MCF 10A (cell line): ENCODE measurements around the gene ADH6. TPM values are rescaled to one million over a fixed set of nuclear protein-coding genes. Genes with fewer than 3 reads are reported as not detected.

Source experiments
- BruUV-seq: library from RNA; stranded (reverse); fragments of 400-500 nt; replicated peaks from 2 replicates; lab custom pipeline; 2021; lab: Mats Ljungman, UMichigan
- CTCF ChIA-PET: fragments of 300-600 bp; sonication (Branson Sonifier 250); formaldehyde crosslinking; extraction: SDS; loops from one replicate; lab custom pipeline; 2021; ENCODE audit warnings: antibody characterized with exemption, inconsistent platforms; lab: Yijun Ruan, JAX
- POLR2A ChIA-PET: fragments of 300-600, 350-650 bp; sonication (Branson Sonifier 250); formaldehyde crosslinking; extraction: SDS; loops from one replicate; lab custom pipeline; 2020; ENCODE audit warnings: antibody characterized with exemption, inconsistent platforms; lab: Yijun Ruan, JAX
- DNase-seq: peaks from one replicate; pipeline ENCODE4 v3.0.0-alpha.2; 2018; ENCODE audit not compliant: unreplicated experiment
- H3K27ac Mint-ChIP-seq: one replicate; pipeline ENCODE4 v1.8.0; 2022; ENCODE audit warnings: mild to moderate bottlenecking, low read depth, mixed read lengths; ENCODE audit not compliant: unreplicated experiment
- H3K27me3 Mint-ChIP-seq: one replicate; pipeline ENCODE4 v1.8.0; 2022; ENCODE audit warnings: mixed read lengths; ENCODE audit not compliant: insufficient read depth, unreplicated experiment
- H3K36me3 Mint-ChIP-seq: one replicate; pipeline ENCODE4 v1.8.0; 2022; ENCODE audit warnings: mild to moderate bottlenecking, moderate library complexity, mixed read lengths; ENCODE audit not compliant: insufficient read depth, unreplicated experiment
- H3K4me1 Mint-ChIP-seq: one replicate; pipeline ENCODE4 v1.8.0; 2022; ENCODE audit warnings: mixed read lengths; ENCODE audit not compliant: insufficient read depth, unreplicated experiment
- H3K4me3 Mint-ChIP-seq: one replicate; pipeline ENCODE4 v1.8.0; 2022; ENCODE audit warnings: mild to moderate bottlenecking, moderate library complexity, mixed read lengths; ENCODE audit not compliant: unreplicated experiment
- H3K9me3 Mint-ChIP-seq: one replicate; pipeline ENCODE4 v1.8.0; 2022; ENCODE audit warnings: mixed read lengths; ENCODE audit not compliant: unreplicated experiment
- intact Hi-C: fragments of 100-400 bp; cut with micrococcal nuclease; formaldehyde crosslinking; loops from 2 replicates; pipeline ENCODE4 v1.14.1; 2022
- total RNA-seq: library from RNA; stranded (reverse); gene quantifications from 2 replicates; pipeline ENCODE4 v1.2.3, GENCODE V29; 2022
- TF ChIP-seq, protein P1 (sequence below): fragments of 200-600 bp; IDR thresholded peaks from one replicate; pipeline ENCODE4 v1.8.0; 2022; ENCODE audit warnings: antibody characterized with exemption, mild to moderate bottlenecking; ENCODE audit not compliant: unreplicated experiment

The ADH6 gene
- total RNA-seq, 1 experiment from 2014 or later = not detected

DNA sequence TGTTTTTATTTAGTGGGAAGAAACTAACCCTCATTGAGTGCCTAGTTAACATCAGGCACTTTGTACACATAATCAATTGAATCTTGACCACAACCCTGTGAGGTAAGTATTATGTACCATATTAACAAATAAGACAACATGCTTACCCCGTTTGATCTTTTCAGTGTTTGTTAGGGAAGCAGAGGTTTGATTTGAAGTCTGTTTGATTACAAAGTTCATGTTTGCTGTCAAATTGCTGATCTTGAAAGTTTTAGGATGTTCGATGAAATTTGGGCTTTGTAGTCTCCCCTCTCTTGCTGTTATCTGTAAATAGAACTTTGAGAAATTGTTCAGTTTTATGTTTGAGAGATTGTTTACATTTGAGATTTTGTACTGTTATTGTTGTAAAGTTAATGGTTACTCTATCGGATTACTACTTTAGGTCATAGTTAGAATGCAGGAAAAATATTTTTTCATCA is 61.5 kb downstream of the ADH6 start:
- H3K9me3 Mint-ChIP-seq = no peaks in the 10 kb centered on the region
- no peaks in the 10 kb centered on the region for H3K4me1 Mint-ChIP-seq
- intact Hi-C loops = no loop called here
- no peak overlapping the region for H3K4me3 Mint-ChIP-seq
- no peak for DNase-seq
- POLR2A ChIA-PET = interaction anchor here (1.3 kb wide), 1 partner anchor 13 kb away, joined by 6 read pairs; the partner anchor contains the start of gene ADH4
- CTCF ChIA-PET = interaction anchor here (1.4 kb wide), 1 partner anchor 44 kb away, joined by 3 read pairs; no protein-coding TSS in a partner anchor
- BruUV-seq = no TSS peak
- no peak overlapping the region for H3K27ac Mint-ChIP-seq
- H3K36me3 Mint-ChIP-seq = no peaks in the 10 kb centered on the region
- H3K27me3 Mint-ChIP-seq = no peaks in the 10 kb centered on the region
- TF ChIP-seq, protein P1, sequence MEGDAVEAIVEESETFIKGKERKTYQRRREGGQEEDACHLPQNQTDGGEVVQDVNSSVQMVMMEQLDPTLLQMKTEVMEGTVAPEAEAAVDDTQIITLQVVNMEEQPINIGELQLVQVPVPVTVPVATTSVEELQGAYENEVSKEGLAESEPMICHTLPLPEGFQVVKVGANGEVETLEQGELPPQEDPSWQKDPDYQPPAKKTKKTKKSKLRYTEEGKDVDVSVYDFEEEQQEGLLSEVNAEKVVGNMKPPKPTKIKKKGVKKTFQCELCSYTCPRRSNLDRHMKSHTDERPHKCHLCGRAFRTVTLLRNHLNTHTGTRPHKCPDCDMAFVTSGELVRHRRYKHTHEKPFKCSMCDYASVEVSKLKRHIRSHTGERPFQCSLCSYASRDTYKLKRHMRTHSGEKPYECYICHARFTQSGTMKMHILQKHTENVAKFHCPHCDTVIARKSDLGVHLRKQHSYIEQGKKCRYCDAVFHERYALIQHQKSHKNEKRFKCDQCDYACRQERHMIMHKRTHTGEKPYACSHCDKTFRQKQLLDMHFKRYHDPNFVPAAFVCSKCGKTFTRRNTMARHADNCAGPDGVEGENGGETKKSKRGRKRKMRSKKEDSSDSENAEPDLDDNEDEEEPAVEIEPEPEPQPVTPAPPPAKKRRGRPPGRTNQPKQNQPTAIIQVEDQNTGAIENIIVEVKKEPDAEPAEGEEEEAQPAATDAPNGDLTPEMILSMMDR = no peak

DNA sequence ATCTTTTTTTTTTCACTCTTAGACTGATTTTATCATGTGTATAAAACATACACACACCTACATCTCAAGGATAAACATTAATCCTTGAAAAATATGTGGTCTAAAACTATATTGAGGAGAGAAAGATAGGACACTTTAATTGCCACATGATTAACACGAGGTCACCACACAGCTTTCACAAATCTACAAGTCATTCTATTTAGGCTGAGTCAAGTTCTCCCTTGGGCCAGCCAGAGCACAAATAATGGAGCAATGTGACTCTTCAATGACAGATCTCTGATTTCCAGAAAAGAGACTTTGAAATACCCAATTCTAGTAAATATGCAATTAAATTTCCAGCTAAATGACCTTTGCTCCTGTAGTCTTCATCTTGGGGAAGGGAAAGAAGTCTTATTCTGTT is 62.1 kb downstream of the ADH6 start:
- Mint-ChIP-seq H3K36me3 (no peaks in the 10 kb centered on the region), H3K27ac (no peak overlapping the region), H3K9me3 (no peaks in the 10 kb centered on the region), H3K4me1 (no peaks in the 10 kb centered on the region), H3K4me3 (no peak overlapping the region), H3K27me3 (no peaks in the 10 kb centered on the region)
- POLR2A ChIA-PET = interaction anchor here (1.3 kb wide), 1 partner anchor 13 kb away, joined by 6 read pairs; the partner anchor contains the start of gene ADH4
- CTCF ChIA-PET = interaction anchor here (1.4 kb wide), 1 partner anchor 45 kb away, joined by 3 read pairs; no protein-coding TSS in a partner anchor
- no peak for DNase-seq
- no TSS peak for BruUV-seq
- intact Hi-C loops = no loop called here
- TF ChIP-seq, protein P1 = no peak

- POLR2A ChIA-PET = no interaction called here
- peaks cover 6% of the 10 kb centered on the region for H3K36me3 Mint-ChIP-seq
- H3K27me3 Mint-ChIP-seq = no peaks in the 10 kb centered on the region
These were observed 64.2 kb downstream of the ADH6 start for GRCh38 chr4:99154658-99155342.

More at GRCh38 chr4:99154658-99155342, 64.2 kb downstream of the ADH6 start:
- Mint-ChIP-seq H3K27ac (no peak overlapping the region), H3K9me3 (peaks cover 8% of the 10 kb centered on the region), H3K4me1 (no peaks in the 10 kb centered on the region), H3K4me3 (no peak overlapping the region)
- CTCF ChIA-PET = no interaction called here
- no TSS peak for BruUV-seq
- intact Hi-C loops = no loop called here
- TF ChIP-seq, protein P1 = no peak
- no peak for DNase-seq

Other genes starting within 250 kb of the ADH6 start
- gene METAP1, start 223.5 kb downstream of the ADH6 start, total RNA-seq = 43.5 and 61.4 TPM in 2 replicates
- gene ADH5, start 130.5 kb downstream of the ADH6 start, total RNA-seq = 110 and 112 TPM in 2 replicates
- not detected in 2 replicates for gene ADH4, start 74.9 kb downstream of the ADH6 start, total RNA-seq
- 0.21 TPM in 1 of 2 replicates, not detected in the other for gene ADH1A, start 71.7 kb upstream of the ADH6 start, total RNA-seq
- 24.2 and 32.0 TPM in 2 replicates for gene ADH1B, start 102.2 kb upstream of the ADH6 start, total RNA-seq
- gene ADH1C, start 133.5 kb upstream of the ADH6 start, total RNA-seq = not detected in 2 replicates
- not detected in 2 replicates for gene ADH7, start 216.1 kb upstream of the ADH6 start, total RNA-seq